Measurements from ENCODE around the gene DNAH10.

The DNAH10 gene

GRCh38 chr12:123860377-123860776 is 98.3 kb downstream of the DNAH10 start:
- DNase-seq (ENCODE audit: low read depth, low spot score) = no peak
- H3K27ac ChIP-seq = no peak overlapping the region

DNA sequence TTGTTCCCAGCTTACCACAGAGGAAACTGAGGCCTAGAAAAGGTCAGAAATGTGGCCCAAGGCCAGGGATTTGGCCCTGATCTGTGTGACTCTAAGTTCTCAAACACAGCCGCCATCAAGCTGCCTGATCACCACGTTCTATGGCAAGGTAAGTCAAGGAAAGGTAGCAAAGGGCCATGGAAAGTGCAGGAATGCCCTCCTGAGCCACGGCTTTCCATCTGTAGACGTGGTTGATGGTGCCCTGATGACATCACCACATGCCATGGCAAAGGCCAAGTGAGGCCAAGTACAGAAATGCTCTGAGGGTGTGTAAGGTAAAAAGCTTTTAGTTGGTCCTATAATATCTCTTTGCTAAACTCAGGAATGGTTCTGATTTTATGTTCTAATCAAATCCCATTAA is 99.3 kb downstream of the DNAH10 start:
- DNase-seq (ENCODE audit: low read depth, low spot score) = no peak
- no peak overlapping the region for H3K27ac ChIP-seq

DNA sequence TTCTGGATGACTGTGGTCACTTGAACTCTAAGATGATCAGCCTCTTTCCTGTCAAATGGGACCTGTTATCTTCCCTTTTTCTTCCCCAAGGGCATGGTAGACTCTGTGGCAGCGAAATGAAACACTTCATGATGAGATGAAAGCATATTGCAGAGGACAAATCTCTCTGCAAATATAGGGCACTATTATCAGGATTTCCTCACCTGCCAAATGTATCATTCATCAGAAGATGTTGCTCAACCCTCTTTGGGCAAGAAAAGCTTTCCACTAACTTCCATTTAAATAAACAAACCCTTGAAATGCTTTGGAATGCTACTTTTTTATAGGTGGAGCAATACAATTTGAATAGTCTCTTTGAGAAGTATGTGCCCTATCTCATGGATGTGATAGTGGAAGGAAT is 105.0 kb downstream of the DNAH10 start:
- DNase-seq (ENCODE audit: low read depth, low spot score) = no peak
- H3K27ac ChIP-seq = no peak overlapping the region

GRCh38 chr12:123868791-123869190 is 106.7 kb downstream of the DNAH10 start:
- no peak for DNase-seq (ENCODE audit: low read depth, low spot score)
- no peak overlapping the region for H3K27ac ChIP-seq

GRCh38 chr12:123873793-123874192 is 111.7 kb downstream of the DNAH10 start:
- DNase-seq (ENCODE audit: low read depth, low spot score) = no peak
- H3K27ac ChIP-seq = no peak overlapping the region

DNA sequence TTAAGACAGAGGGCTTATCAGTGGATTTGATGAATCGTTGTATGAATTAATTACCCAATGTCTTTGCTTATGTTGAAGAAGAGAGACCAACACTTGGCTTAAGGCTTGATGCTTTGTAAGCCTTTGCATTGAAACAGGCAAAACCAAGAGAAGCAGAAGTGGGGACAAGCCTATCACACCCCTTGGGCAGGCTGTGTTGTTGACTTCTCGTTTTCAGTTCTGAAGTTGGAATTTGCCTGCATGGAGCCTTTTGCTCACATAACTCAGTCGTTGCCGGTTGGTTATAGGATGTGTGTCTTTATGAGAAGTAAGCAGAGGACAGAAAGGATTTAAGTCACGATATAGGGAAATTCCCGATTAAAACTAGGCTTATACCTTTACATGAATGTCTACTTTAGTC is 115.9 kb downstream of the DNAH10 start:
- H3K27ac ChIP-seq = no peak overlapping the region
- no peak for DNase-seq (ENCODE audit: low read depth, low spot score)

GRCh38 chr12:123879101-123879500 is 117.0 kb downstream of the DNAH10 start:
- no peak for DNase-seq (ENCODE audit: low read depth, low spot score)
- no peak overlapping the region for H3K27ac ChIP-seq

- DNase-seq (ENCODE audit: low read depth, low spot score) = no peak
- no peak overlapping the region for H3K27ac ChIP-seq
Observed at GRCh38 chr12:123879691-123880090, 117.6 kb downstream of the DNAH10 start.

- DNase-seq (ENCODE audit: low read depth, low spot score) = no peak
Observed at GRCh38 chr12:123882161-123882705, 120.1 kb downstream of the DNAH10 start.

DNA sequence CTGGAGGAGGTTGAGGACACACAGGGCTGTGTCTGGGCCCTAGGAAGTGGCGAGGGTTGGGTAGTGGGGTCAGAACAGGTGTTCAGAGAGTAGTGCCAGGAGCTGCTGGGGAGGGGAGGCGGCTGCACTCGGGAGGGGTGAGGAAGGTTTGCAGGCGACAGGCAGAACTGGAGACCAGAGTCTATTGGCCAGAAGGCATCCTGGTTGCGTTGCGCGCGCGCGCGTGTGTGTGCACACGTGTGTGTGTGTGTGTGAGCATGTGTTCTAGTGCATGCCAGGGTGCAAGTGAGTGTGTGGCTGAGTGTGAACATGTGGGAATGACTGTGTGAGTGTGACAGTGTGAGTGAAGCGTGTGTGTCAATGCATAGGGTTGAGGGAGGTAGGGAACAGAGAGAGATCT is 124.2 kb downstream of the DNAH10 start:
- no peak overlapping the region for H3K27ac ChIP-seq
- no peak for DNase-seq (ENCODE audit: low read depth, low spot score)

More at GRCh38 chr12:123882161-123882705, 120.1 kb downstream of the DNAH10 start:
- H3K27ac ChIP-seq = no peak overlapping the region

GRCh38 chr12:123886931-123887582 is 125.0 kb downstream of the DNAH10 start:
- H3K27ac ChIP-seq = no peak overlapping the region
- no peak for DNase-seq (ENCODE audit: low read depth, low spot score)

- no peak overlapping the region for H3K27ac ChIP-seq
- no peak for DNase-seq (ENCODE audit: low read depth, low spot score)
Observed at GRCh38 chr12:123888989-123889388, 126.9 kb downstream of the DNAH10 start.

DNA sequence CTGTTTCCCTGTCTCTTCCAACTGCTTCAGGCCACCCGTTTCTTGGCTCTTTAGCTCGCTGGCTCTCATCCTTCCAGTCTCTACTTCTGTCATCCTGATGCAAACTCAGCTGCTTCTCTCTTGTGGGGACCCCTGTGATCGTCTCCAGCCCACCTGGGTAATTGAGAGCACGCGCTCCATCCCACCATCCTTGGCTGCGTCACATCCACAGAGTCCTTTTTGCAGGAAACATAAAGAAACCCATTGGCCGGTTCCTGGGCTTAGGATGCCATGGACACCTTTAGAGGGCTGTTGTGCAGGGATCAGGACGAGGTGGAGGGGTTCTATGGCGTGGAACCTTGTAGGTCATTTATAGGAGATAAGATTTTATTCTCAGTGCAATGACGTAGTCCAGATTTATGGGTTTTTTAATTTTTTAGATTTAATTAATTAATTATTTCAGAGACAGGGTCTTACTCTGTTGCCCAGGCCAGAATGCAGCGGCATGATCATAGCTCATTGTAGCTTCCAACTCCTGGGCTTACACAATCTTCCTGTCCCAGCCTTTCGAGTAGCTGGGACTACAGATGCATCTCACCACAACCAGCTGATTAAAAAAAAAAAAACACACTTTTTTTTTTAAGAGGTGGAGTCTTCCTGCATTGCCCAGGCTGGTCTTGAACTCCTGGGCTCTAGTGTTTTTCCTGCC is 127.9 kb downstream of the DNAH10 start:
- DNase-seq (ENCODE audit: low read depth, low spot score) = no peak
- H3K27ac ChIP-seq = no peak overlapping the region

DNA sequence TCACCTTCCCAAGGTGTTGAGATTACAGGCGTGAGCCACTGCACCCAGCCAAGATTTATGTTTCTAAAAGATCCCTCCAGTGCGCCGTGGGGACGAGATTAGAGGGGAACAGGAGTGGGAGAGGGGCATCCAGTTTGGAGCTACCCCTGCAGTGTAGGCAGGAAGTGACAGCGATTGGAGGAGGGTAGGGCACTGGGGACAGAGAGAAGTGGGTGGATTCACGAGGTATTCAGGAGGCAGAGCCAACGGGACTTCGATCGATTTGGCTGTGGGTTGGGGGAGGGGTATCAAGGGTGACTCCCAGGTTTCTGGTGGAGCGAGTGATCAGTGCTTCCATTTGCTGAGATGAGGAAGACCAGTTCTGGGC is 128.4 kb downstream of the DNAH10 start:
- H3K27ac ChIP-seq = no peak overlapping the region
- DNase-seq (ENCODE audit: low read depth, low spot score) = no peak

GRCh38 chr12:123891011-123891410 is 128.9 kb downstream of the DNAH10 start:
- no peak overlapping the region for H3K27ac ChIP-seq
- no peak for DNase-seq (ENCODE audit: low read depth, low spot score)

GRCh38 chr12:123891516-123892179 is 129.5 kb downstream of the DNAH10 start:
- H3K27ac ChIP-seq = no peak overlapping the region
- no peak for DNase-seq (ENCODE audit: low read depth, low spot score)

DNA sequence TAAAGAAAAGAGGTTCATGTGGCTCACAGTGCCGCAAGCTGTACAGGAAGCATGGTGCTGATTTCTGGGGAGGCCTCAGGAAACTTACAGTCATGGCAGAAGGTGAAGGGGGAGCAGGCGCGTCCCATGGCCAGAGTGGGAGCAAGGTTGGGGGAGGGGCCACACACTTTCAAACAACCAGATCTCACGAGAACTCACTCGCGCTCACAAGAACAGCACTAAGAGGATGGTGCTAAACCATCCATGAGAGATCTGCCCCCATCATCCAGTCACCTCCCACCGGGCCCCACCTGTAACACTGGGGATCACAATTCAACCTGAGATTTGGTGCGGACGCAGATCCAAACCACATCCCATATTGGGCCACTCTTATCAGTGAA is 130.1 kb downstream of the DNAH10 start:
- no peak for DNase-seq (ENCODE audit: low read depth, low spot score)
- H3K27ac ChIP-seq = no peak overlapping the region

DNA sequence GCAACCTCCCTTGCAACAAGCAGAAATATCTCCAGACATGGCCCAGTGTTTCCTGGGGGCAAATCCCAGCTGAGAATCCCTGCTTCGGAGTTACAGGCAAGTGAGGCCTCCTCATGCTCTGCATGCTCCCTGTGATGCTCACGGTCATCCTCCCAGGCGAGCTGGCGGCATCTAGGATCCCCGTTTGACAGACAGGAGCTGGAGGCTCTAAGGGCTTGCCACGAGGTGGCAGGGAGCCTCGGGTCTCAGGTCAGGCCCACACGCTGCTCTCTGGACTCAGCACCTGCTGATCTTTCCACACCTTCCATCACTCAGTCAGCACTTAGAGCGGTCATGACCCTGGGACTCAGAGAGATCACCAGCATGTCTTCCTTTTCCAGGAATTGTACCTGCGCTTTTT is 130.8 kb downstream of the DNAH10 start:
- H3K27ac ChIP-seq = no peak overlapping the region
- no peak for DNase-seq (ENCODE audit: low read depth, low spot score)

GRCh38 chr12:123893276-123893675 is 131.2 kb downstream of the DNAH10 start:
- no peak overlapping the region for H3K27ac ChIP-seq
- DNase-seq (ENCODE audit: low read depth, low spot score) = no peak

DNA sequence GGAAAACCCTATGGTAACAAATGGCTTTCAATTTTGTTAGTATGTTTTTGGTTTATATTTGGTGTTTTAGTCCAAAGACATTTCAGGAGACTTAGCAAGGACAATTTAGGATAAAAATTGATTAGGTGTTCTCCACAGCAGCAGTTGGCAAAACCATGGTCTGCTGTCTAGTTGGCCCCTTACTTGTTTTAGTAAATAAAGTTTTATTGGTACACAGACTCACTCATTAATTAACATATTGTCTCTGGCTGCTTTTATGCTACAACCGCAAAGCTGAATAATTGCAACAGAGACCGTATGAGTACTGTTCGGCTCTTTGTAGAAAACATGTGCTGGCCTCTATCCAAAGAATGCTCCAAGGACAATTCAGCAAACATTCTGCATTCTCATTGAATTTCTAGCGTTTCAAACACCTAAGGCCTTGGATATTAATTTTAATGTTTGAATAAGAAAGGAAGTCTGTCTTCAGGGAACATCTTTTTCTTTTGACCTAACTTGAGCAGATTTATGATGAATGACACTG is 132.8 kb downstream of the DNAH10 start:
- DNase-seq (ENCODE audit: low read depth, low spot score) = no peak
- no peak overlapping the region for H3K27ac ChIP-seq

DNA sequence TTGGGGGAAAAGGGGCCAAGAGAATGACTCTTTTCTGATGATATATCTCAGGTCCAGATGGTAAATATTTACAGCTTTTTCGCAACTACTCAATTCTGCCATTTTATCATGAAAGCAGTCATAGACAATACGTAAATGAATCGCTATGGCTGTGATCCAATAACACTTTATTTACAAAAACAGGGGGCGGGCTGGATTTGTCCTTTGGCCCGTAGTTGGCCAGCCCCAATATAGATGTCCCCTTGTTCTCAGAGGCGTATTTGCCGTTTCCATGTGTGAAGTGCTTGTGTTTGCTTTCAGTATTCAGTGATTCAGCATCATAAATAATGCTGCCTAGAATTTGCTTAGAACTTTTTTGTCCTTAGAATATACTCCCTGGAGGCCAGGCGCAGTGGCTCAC is 133.3 kb downstream of the DNAH10 start:
- no peak for DNase-seq (ENCODE audit: low read depth, low spot score)
- H3K27ac ChIP-seq = no peak overlapping the region

All from epithelial cell of prostate (primary cell).